CD8-positive, alpha-beta memory T cell (primary cell): ENCODE measurements around the gene PRR15L. TPM values are rescaled to one million over a fixed set of nuclear protein-coding genes. Genes with fewer than 3 reads are reported as not detected.
A peak's percentile ranks its signal among the peaks of the same experiment; 100 is the strongest.

Source experiments
- CTCF ChIA-PET: fragments of 350-600 bp; sonication (Branson Sonifier 250); formaldehyde crosslinking; loops from one replicate; lab custom pipeline; 2021; ENCODE audit warnings: antibody characterized with exemption; lab: Charles Lee
- POLR2A ChIA-PET: fragments of 350-600 bp; sonication (Branson Sonifier 250); formaldehyde crosslinking; loops from one replicate; lab custom pipeline; 2021; ENCODE audit warnings: antibody characterized with exemption; lab: Charles Lee
- DNase-seq, 5 donors: peaks; one replicate each; pipeline versions ENCODE4 v3.0.0 to v3.0.0-alpha.2; 2020 to 2022; ENCODE audit warnings: mixed read lengths in 1 of 5
- H3K27ac ChIP-seq: one replicate; pipeline ENCODE4 v1.7.0; 2013; ENCODE audit warnings: low read depth, mild to moderate bottlenecking, low read length, moderate library complexity
- H3K27me3 ChIP-seq: 2 replicates; pipeline ENCODE4 v1.7.0; 2013; ENCODE audit warnings: low read length, mild to moderate bottlenecking; ENCODE audit not compliant: insufficient read depth, poor library complexity, severe bottlenecking
- H3K36me3 ChIP-seq: 2 replicates; pipeline ENCODE4 v1.7.0; 2013; ENCODE audit warnings: mild to moderate bottlenecking, low read length, moderate library complexity; ENCODE audit not compliant: insufficient read depth
- H3K4me1 ChIP-seq: 2 replicates; pipeline ENCODE4 v1.7.0; 2013; ENCODE audit warnings: mild to moderate bottlenecking, low read length, moderate library complexity; ENCODE audit not compliant: insufficient read depth
- H3K4me3 ChIP-seq: 2 replicates; pipeline ENCODE4 v1.7.0; 2013; ENCODE audit warnings: mild to moderate bottlenecking, low read length
- H3K9me3 ChIP-seq: 2 replicates; pipeline ENCODE4 v1.7.0; 2013; ENCODE audit warnings: mild to moderate bottlenecking, low read length
- H3K27ac Mint-ChIP-seq, 8 donors: one replicate each; pipeline ENCODE4 v1.8.0; 2020 to 2021; ENCODE audit warnings: mixed read lengths in 8 of 8, mild to moderate bottlenecking in 6 of 8, inconsistent platforms in 3 of 8, moderate library complexity in 3 of 8
- H3K27me3 Mint-ChIP-seq, 2 donors: one replicate each; pipeline ENCODE4 v1.8.0; 2020 to 2021; ENCODE audit warnings: mixed read lengths in 2 of 2, mild to moderate bottlenecking in 1 of 2, moderate library complexity in 1 of 2
- H3K36me3 Mint-ChIP-seq, 3 donors: one replicate each; pipeline ENCODE4 v1.8.0; 2020 to 2021; ENCODE audit warnings: mixed read lengths in 3 of 3, inconsistent platforms in 1 of 3, mild to moderate bottlenecking in 1 of 3
- H3K4me1 Mint-ChIP-seq, 3 donors: one replicate each; pipeline ENCODE4 v1.8.0; 2020 to 2021; ENCODE audit warnings: mixed read lengths in 3 of 3, inconsistent platforms in 1 of 3, mild to moderate bottlenecking in 1 of 3
- H3K4me3 Mint-ChIP-seq, 7 donors: one replicate each; pipeline ENCODE4 v1.8.0; 2020 to 2021; ENCODE audit warnings: mixed read lengths in 7 of 7, mild to moderate bottlenecking in 6 of 7, moderate library complexity in 4 of 7, inconsistent platforms in 2 of 7
- H3K9me3 Mint-ChIP-seq, 5 donors: one replicate each; pipeline ENCODE4 v1.8.0; 2020 to 2022; ENCODE audit warnings: mixed read lengths in 5 of 5, mild to moderate bottlenecking in 3 of 5, moderate library complexity in 2 of 5, inconsistent platforms in 1 of 5
- polyA plus RNA-seq: library from polyadenylated mRNA; unstranded; fragments of 300-500 nt; fragmentation: Illumina TruSeq; gene quantifications from one replicate; pipeline ENCODE4 v1.2.3, GENCODE V29; 2021
- total RNA-seq, 2 experiments: library from RNA; stranded (reverse); gene quantifications; one replicate each; pipeline ENCODE4 v1.2.3, GENCODE V29; 2021

Gene PRR15L
- total and polyA plus RNA-seq, 3 experiments from 2014 or later: not detected

DNA sequence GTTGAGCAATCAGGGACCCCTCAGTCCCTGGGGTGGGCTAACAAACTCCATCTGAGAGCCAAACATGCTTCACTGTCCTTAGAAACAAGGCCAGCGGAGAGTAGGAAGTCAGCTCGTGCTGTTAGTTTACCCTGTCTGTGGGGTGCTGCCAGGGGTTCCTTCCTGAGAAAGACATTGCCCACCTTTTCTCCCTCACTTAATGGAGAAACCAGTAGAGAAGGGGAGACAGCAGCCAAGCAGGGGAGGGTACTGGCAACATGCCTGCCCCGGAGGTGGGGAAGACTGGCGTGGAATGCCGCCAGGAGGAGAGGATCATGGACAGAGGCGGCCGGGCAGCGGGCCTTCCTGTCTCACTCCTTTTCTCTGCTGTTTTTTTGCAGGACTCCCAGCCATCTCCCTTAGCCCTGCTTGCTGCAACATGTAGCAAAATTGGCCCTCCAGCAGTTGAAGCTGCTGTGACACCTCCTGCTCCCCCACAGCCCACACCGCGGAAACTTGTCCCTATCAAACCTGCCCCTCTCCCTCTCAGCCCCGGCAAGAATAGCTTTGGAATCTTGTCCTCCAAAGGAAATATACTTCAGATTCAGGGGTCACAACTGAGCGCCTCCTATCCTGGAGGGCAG lies 41.8 kb downstream of the PRR15L start:
- DNase-seq: no peak
- ChIA-PET POLR2A (no interaction called here), CTCF (no interaction called here)
- Histone ChIP-seq H3K9me3 (no peaks in the 10 kb centered on the region), H3K27ac (no peak overlapping the region), H3K4me3 (no peak overlapping the region), H3K27me3 (no peaks in the 10 kb centered on the region), H3K36me3 (peaks cover 9% of the 10 kb centered on the region), H3K4me1 (no peaks in the 10 kb centered on the region)
- H3K27me3 Mint-ChIP-seq: peaks cover 0 to 1% of the 10 kb centered on the region in 2 donors
- peaks cover 12 to 27% (median 16%) of the 10 kb centered on the region in 3 donors for H3K4me1 Mint-ChIP-seq
- no peak overlapping the region for H3K4me3 Mint-ChIP-seq
- H3K9me3 Mint-ChIP-seq: no peaks in the 10 kb centered on the region
- H3K36me3 Mint-ChIP-seq: peaks cover 0 to 53% (median 8%) of the 10 kb centered on the region in 3 donors
- peak overlapping the region in 6 of 8 donors; percentile 26 to 90 (median 66) for H3K27ac Mint-ChIP-seq

DNA sequence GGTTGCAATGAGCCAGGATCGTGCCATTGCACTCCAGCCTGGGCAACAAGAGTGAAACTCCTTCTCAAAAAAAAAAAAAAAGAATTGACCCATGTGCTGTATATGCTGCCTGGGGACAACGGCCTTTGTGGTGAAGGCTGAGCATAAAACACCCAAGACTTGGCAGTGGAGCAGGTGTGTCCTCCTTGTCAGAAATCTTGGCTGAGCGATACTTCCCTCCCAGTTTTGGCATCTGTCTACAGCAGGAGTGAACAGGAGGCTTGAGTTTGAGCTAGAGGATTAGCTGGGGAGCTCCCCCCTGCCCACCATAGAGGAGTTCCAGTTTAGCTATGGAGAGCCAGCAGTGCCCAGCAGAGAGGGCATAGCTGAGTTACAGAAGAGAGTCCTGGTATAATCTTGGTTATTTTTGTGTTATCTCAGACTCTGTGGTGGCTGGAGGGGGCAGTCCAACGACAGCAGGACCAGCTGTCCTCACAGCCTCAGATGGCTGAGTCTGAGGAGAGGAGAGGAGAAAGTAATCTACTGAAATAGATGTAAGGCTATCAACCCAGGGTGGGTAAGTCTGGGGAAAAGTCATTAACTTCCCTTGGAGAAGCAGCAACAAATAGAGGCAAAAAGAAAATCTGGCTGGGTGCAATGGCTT lies 43.3 kb downstream of the PRR15L start:
- H3K4me3 Mint-ChIP-seq: no peak overlapping the region
- Histone ChIP-seq H3K27me3 (no peaks in the 10 kb centered on the region), H3K4me1 (no peaks in the 10 kb centered on the region), H3K9me3 (no peaks in the 10 kb centered on the region), H3K27ac (no peak overlapping the region), H3K36me3 (peaks cover 7% of the 10 kb centered on the region), H3K4me3 (no peak overlapping the region)
- ChIA-PET POLR2A (interaction anchor here (0.9 kb wide), 1 partner anchor 19 kb away, joined by 5 read pairs; the partner anchor contains the start of gene SP2), CTCF (no interaction called here)
- peaks cover 15 to 38% (median 20%) of the 10 kb centered on the region in 3 donors for H3K4me1 Mint-ChIP-seq
- no peak for DNase-seq
- H3K9me3 Mint-ChIP-seq: no peaks in the 10 kb centered on the region
- peaks cover 0 to 1% of the 10 kb centered on the region in 2 donors for H3K27me3 Mint-ChIP-seq
- peaks cover 0 to 55% (median 10%) of the 10 kb centered on the region in 3 donors for H3K36me3 Mint-ChIP-seq
- peak overlapping the region in 6 of 8 donors; percentile 44 to 89 (median 62) for H3K27ac Mint-ChIP-seq

DNA sequence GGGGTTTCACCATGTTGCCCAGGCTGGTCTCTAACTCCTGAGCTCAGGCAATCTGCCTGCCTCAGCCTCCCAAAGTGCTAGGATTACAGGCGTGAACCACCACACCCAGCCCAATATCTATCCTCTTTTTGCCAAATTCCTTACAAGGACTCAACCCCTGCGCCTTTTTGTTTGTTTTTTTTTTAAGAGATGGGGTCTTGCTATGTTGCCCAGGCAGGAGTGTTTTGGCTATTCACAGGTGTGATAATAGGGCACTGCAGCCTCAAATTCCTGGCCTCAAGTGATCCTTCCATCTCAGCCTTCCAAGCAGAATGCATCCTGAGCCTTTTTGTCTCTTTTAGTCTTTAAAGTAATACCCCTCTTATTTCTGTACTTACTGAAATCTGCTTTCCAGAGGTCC lies 44.6 kb downstream of the PRR15L start:
- no peak overlapping the region for H3K4me3 ChIP-seq
- H3K4me1 ChIP-seq: no peaks in the 10 kb centered on the region
- Mint-ChIP-seq H3K27ac (no peak overlapping the region), H3K9me3 (no peaks in the 10 kb centered on the region), H3K4me3 (no peak overlapping the region), H3K4me1 (peaks cover 18 to 45% (median 25%) of the 10 kb centered on the region in 3 donors), H3K27me3 (peaks cover 0 to 1% of the 10 kb centered on the region in 2 donors), H3K36me3 (peaks cover 0 to 56% (median 12%) of the 10 kb centered on the region in 3 donors)
- POLR2A ChIA-PET: no interaction called here
- H3K27ac ChIP-seq: no peak overlapping the region
- CTCF ChIA-PET: no interaction called here
- no peaks in the 10 kb centered on the region for H3K27me3 ChIP-seq
- DNase-seq: no peak
- peaks cover 7% of the 10 kb centered on the region for H3K36me3 ChIP-seq
- no peaks in the 10 kb centered on the region for H3K9me3 ChIP-seq

DNA sequence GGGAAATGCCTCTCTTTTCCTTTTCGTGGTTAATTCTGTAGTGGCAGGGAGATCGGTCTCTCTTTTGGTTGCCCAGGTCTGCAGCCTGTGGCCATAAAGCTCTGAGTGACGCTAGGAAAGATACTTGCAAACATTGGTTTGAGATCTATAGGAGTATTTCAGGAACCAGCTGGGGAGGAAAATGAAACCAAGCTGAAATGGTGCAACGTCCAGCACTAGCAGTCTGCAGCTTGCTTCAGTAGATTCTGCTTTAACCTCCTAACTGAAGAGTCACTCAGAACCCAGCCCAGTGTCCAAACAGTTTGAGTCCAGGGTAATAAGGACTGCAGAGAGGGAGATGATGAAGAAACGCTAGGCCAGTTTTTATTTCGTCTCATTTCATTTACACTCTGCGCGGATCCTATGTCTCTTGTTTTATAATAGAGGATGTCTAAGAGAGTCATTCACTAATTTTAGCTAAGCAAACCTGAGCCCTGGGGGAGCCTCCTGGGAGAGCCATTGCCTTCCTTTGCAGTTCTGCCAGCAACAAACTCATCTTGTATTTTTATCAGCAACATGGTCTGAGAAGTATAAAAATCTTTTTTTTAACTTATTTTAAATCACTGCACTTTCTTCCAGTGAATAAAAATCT lies 49.6 kb downstream of the PRR15L start:
- peaks cover 36 to 66% (median 52%) of the 10 kb centered on the region in 3 donors for H3K4me1 Mint-ChIP-seq
- H3K9me3 ChIP-seq: no peaks in the 10 kb centered on the region
- H3K4me3 Mint-ChIP-seq: no peak overlapping the region
- no peaks in the 10 kb centered on the region for H3K9me3 Mint-ChIP-seq
- no peak for DNase-seq
- H3K27ac ChIP-seq: no peak overlapping the region
- ChIA-PET CTCF (interaction anchor here (0.5 kb wide), 1 partner anchor 41 kb away, joined by 3 read pairs; no protein-coding TSS in a partner anchor), POLR2A (no interaction called here)
- H3K27me3 ChIP-seq: no peaks in the 10 kb centered on the region
- no peaks in the 10 kb centered on the region for H3K27me3 Mint-ChIP-seq
- H3K27ac Mint-ChIP-seq: peak overlapping the region in 3 of 8 donors; percentile 59 to 81 (median 61)
- H3K36me3 Mint-ChIP-seq: peaks cover 4 to 51% (median 12%) of the 10 kb centered on the region in 3 donors
- H3K4me3 ChIP-seq: no peak overlapping the region
- no peaks in the 10 kb centered on the region for H3K4me1 ChIP-seq
- H3K36me3 ChIP-seq: peaks cover 11% of the 10 kb centered on the region

DNA sequence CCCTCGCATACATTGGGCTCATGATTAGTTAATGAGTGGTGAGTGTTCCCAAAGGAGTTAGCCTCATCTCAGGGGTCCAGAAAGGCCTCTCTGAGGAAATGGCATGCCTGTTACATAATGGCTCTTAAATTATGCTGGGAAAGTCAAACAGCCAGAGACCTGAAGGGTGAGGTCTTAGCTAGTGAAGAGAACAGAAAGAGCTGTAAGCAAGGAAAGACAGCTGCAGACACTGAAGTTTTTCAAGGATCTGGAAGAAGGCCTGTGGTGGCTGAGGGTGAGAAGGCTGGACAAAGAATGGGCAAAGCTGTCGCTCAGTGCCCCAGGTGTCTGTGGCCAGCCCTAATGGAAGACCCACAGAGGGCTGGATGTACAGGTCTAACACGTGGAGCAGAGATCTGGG lies 51.2 kb downstream of the PRR15L start:
- H3K27ac Mint-ChIP-seq: peak overlapping the region in 2 of 8 donors; percentile 25 to 47
- no peaks in the 10 kb centered on the region for H3K27me3 ChIP-seq
- H3K4me3 Mint-ChIP-seq: no peak overlapping the region
- no peak overlapping the region for H3K27ac ChIP-seq
- DNase-seq: no peak
- ChIA-PET POLR2A (no interaction called here), CTCF (no interaction called here)
- H3K36me3 ChIP-seq: peaks cover 11% of the 10 kb centered on the region
- H3K4me1 ChIP-seq: no peaks in the 10 kb centered on the region
- no peak overlapping the region for H3K4me3 ChIP-seq
- H3K4me1 Mint-ChIP-seq: peaks cover 43 to 68% (median 64%) of the 10 kb centered on the region in 3 donors
- no peaks in the 10 kb centered on the region for H3K9me3 ChIP-seq
- peaks cover 4 to 59% (median 12%) of the 10 kb centered on the region in 3 donors for H3K36me3 Mint-ChIP-seq
- H3K9me3 Mint-ChIP-seq: no peaks in the 10 kb centered on the region
- no peaks in the 10 kb centered on the region for H3K27me3 Mint-ChIP-seq

DNA sequence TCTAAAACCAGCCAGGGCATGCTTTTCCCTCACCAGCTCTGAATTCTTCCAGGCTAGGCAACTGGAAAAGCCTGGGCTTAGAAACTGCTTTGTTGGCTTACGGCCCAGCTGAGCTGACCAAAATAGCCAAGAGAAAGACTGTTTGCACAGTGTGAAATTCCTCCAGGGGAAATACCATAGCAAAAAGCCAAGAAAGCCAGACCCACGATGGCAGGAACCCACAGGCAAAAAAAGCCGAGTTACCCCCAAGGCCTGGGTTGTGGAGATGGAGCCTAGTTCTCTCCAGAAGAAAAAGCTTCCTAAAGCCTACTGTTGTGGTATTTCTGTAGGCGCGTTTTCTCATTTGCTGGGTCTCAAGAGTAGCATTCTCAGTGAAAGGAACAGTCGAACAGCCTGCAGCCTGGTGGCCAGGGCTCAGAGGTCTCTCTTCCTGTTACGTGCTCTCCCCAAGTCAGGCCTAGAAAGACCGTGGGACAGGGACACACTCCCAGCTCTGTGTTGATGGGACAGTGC lies 52.4 kb downstream of the PRR15L start:
- POLR2A ChIA-PET: interaction anchor here (0.8 kb wide), 1 partner anchor 10 kb away, joined by 3 read pairs; no protein-coding TSS in a partner anchor
- H3K9me3 Mint-ChIP-seq: no peaks in the 10 kb centered on the region
- no peaks in the 10 kb centered on the region for H3K9me3 ChIP-seq

DNA sequence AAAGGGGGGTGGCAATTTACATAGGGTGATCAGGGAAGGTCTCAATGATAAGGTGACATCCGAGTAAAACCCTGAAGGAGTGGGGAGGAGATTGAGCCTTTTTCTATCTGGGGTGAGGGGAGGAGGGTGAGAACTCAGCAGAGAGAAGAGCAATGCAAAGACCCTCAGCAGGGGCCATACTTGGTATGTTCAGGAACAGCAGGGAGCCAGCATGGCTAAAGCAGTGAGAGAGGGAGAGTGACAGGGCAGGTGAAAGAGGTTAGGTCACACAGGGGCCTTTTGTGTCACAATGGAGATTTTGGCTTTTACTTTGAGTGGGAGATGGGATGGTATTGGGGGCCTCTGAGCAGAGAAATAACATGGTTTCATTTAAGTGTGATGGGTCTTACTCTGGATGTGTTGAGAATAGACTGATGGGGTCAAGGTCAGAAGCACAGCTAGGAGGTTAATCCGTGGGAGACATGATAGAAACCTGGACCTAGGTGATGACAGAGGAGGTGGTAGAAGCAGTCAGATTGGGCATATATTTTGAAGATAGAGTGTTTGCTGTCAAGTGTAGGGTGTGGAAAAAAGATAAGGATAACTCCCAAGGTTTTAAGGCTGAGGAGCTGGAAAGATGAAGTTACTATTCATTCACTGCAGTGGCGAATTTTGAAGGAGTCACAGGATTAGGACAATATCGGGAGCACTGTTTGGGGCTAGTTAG lies 55.5 kb downstream of the PRR15L start:
- H3K36me3 Mint-ChIP-seq: peaks cover 4 to 72% (median 10%) of the 10 kb centered on the region in 3 donors
- POLR2A ChIA-PET: no interaction called here
- no peak overlapping the region for H3K27ac ChIP-seq

More for the DNA sequence above, 52.4 kb downstream of the PRR15L start:
- peaks cover 43 to 72% (median 61%) of the 10 kb centered on the region in 3 donors for H3K4me1 Mint-ChIP-seq
- peak overlapping the region in 3 of 8 donors; percentile 30 to 75 (median 54) for H3K27ac Mint-ChIP-seq
- Histone ChIP-seq H3K4me3 (no peak overlapping the region), H3K4me1 (no peaks in the 10 kb centered on the region), H3K27ac (no peak overlapping the region), H3K36me3 (peaks cover 11% of the 10 kb centered on the region), H3K27me3 (no peaks in the 10 kb centered on the region)
- peaks cover 4 to 65% (median 12%) of the 10 kb centered on the region in 3 donors for H3K36me3 Mint-ChIP-seq
- no peak overlapping the region for H3K4me3 Mint-ChIP-seq
- no peaks in the 10 kb centered on the region for H3K27me3 Mint-ChIP-seq
- DNase-seq: peak in 1 of 5 donors; percentile 19
- CTCF ChIA-PET: interaction anchor here (1.2 to 1.3 kb wide), 2 partner anchors 16 to 64 kb away, joined by 4 to 7 read pairs; partner anchors contain the start of gene SCRN2

More for the DNA sequence above, 55.5 kb downstream of the PRR15L start:
- no peaks in the 10 kb centered on the region for H3K27me3 ChIP-seq
- CTCF ChIA-PET: interaction anchor here (1.0 kb wide), 1 partner anchor 45 kb away, joined by 5 read pairs; no protein-coding TSS in a partner anchor
- H3K4me3 ChIP-seq: no peak overlapping the region
- no peaks in the 10 kb centered on the region for H3K27me3 Mint-ChIP-seq
- peaks cover 15% of the 10 kb centered on the region for H3K36me3 ChIP-seq
- H3K9me3 Mint-ChIP-seq: no peaks in the 10 kb centered on the region
- peak overlapping the region in 1 of 7 donors; percentile 14 for H3K4me3 Mint-ChIP-seq
- peaks cover 14% of the 10 kb centered on the region for H3K4me1 ChIP-seq
- peaks cover 50 to 77% (median 70%) of the 10 kb centered on the region in 3 donors for H3K4me1 Mint-ChIP-seq
- peak overlapping the region in 3 of 8 donors; percentile 16 to 45 (median 35) for H3K27ac Mint-ChIP-seq
- DNase-seq: no peak
- no peaks in the 10 kb centered on the region for H3K9me3 ChIP-seq
